Neural cell (in vitro differentiated cells): ENCODE data around the gene ZNF468.

Source experiments
- CTCF ChIP-seq: fragments of 450-650 bp; IDR thresholded peaks from 2 replicates; pipeline ENCODE4 v1.5.1; 2014; ENCODE audit warnings: antibody characterized with exemption, mild to moderate bottlenecking, moderate library complexity; ENCODE audit not compliant: poor library complexity, severe bottlenecking
- EZH2 ChIP-seq: fragments of 200-600, 300-800 bp; shearing (Covaris generic), sonication (generic); IDR thresholded peaks from 2 replicates; pipeline ENCODE4 v1.6.1; 2014; ENCODE audit warnings: antibody characterized with exemption, low read length, borderline replicate concordance, mild to moderate bottlenecking; ENCODE audit not compliant: insufficient read depth, poor library complexity, severe bottlenecking
- POLR2AphosphoS5 ChIP-seq: IDR thresholded peaks from 2 replicates; pipeline ENCODE4 v1.6.1; 2012
- RAD21 ChIP-seq: fragments of 450-650 bp; conservative IDR thresholded peaks from 2 replicates; pipeline ENCODE4 v1.6.1; 2014; ENCODE audit warnings: antibody characterized with exemption, mild to moderate bottlenecking, moderate library complexity

- TF ChIP-seq POLR2AphosphoS5 (peak; percentile 84), EZH2 (no peak), RAD21 (no peak), CTCF (no peak)
These were observed 39.9 kb upstream of the ZNF468 start, which contains the start of gene ZNF320 for GRCh38 chr19:52897138-52897935.
